SK-N-SH (cell line): Measurements from ENCODE around the gene SI.

ENCODE experiments used
- CHD2 ChIP-seq: fragments of 150-350 bp; IDR thresholded peaks from 2 replicates; pipeline ENCODE4 v1.6.1; 2018; ENCODE audit warnings: low read length; ENCODE audit not compliant: partially characterized antibody
- CTCF ChIP-seq: fragments of 200-600 bp; sonication (generic); IDR thresholded peaks from 2 replicates; pipeline ENCODE4 v1.6.1; 2017; ENCODE audit warnings: antibody characterized with exemption, mild to moderate bottlenecking, moderate library complexity
- EP300 ChIP-seq, 2 experiments: IDR thresholded peaks; 2 replicates each; pipeline versions ENCODE4 v1.4.0 to v1.6.1; 2012; ENCODE audit warnings: borderline replicate concordance in 1 of 2, low read depth in 1 of 2, low read length in 1 of 2
- FOSL2 ChIP-seq: IDR thresholded peaks from 2 replicates; pipeline ENCODE4 v1.4.0; 2012; ENCODE audit warnings: low read depth, mild to moderate bottlenecking, moderate library complexity, borderline replicate concordance
- FOXJ3 ChIP-seq: sonication (generic); formaldehyde crosslinking; IDR thresholded peaks from 2 replicates; pipeline ENCODE4 v1.5.1; 2020; ENCODE audit warnings: mild to moderate bottlenecking, missing genetic modification reagents
- FOXM1 ChIP-seq: IDR thresholded peaks from 2 replicates; pipeline ENCODE4 v1.4.0; 2012; ENCODE audit warnings: low read depth, mild to moderate bottlenecking
- IRF3 ChIP-seq: fragments of 150-350 bp; IDR thresholded peaks from 2 replicates; pipeline ENCODE4 v1.6.1; 2016; ENCODE audit warnings: mild to moderate bottlenecking, low read depth, low read length
- POLR2AphosphoS5 ChIP-seq: IDR thresholded peaks from 2 replicates; pipeline ENCODE4 v1.6.1; 2012; ENCODE audit warnings: low read depth, low read length
- RXRA ChIP-seq: IDR thresholded peaks from 2 replicates; pipeline ENCODE4 v1.4.0; 2012; ENCODE audit warnings: low read depth, mild to moderate bottlenecking, borderline replicate concordance
- TAF1 ChIP-seq: IDR thresholded peaks from 2 replicates; pipeline ENCODE4 v1.6.1; 2012; ENCODE audit warnings: low read depth, mild to moderate bottlenecking, low read length, moderate library complexity, borderline replicate concordance
- YY1 ChIP-seq: IDR thresholded peaks from 2 replicates; pipeline ENCODE4 v1.4.0; 2012; ENCODE audit warnings: low read depth, mild to moderate bottlenecking
- TF ChIP-seq, protein P1 (sequence below): fragments of 150-350 bp; IDR thresholded peaks from 2 replicates; pipeline ENCODE4 v1.6.1; 2017; ENCODE audit warnings: antibody characterized with exemption, low read length, low read depth, borderline replicate concordance
- TF ChIP-seq, protein P2 (sequence below): IDR thresholded peaks from 2 replicates; pipeline ENCODE4 v1.4.0; 2012; ENCODE audit warnings: low read depth, borderline replicate concordance

- TF ChIP-seq FOSL2 (no peak), IRF3 (no peak), FOXM1 (no peak), CTCF (no peak), POLR2AphosphoS5 (no peak), RXRA (no peak), FOXJ3 (CRISPR knock-in tag) (no peak), CHD2 (no peak), EP300 (IDR thresholded peaks at IDR 0.05; ENCODE audit: borderline replicate concordance in 1 of 2, low read depth in 1 of 2, low read length in 1 of 2) (no peak), YY1 (no peak), TAF1 (no peak)
- TF ChIP-seq, protein P1, sequence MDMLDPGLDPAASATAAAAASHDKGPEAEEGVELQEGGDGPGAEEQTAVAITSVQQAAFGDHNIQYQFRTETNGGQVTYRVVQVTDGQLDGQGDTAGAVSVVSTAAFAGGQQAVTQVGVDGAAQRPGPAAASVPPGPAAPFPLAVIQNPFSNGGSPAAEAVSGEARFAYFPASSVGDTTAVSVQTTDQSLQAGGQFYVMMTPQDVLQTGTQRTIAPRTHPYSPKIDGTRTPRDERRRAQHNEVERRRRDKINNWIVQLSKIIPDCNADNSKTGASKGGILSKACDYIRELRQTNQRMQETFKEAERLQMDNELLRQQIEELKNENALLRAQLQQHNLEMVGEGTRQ, result no peak
- TF ChIP-seq, protein P2, sequence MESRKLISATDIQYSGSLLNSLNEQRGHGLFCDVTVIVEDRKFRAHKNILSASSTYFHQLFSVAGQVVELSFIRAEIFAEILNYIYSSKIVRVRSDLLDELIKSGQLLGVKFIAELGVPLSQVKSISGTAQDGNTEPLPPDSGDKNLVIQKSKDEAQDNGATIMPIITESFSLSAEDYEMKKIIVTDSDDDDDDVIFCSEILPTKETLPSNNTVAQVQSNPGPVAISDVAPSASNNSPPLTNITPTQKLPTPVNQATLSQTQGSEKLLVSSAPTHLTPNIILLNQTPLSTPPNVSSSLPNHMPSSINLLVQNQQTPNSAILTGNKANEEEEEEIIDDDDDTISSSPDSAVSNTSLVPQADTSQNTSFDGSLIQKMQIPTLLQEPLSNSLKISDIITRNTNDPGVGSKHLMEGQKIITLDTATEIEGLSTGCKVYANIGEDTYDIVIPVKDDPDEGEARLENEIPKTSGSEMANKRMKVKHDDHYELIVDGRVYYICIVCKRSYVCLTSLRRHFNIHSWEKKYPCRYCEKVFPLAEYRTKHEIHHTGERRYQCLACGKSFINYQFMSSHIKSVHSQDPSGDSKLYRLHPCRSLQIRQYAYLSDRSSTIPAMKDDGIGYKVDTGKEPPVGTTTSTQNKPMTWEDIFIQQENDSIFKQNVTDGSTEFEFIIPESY, result no peak
Observed at GRCh38 chr3:164984947-164985346, 93.3 kb downstream of the SI start.
